H1 (cell line): ENCODE data around the gene SIPA1L3. TPM values are rescaled to one million over a fixed set of nuclear protein-coding genes. Genes with fewer than 3 reads are reported as not detected.

ENCODE experiments used
- CTCF ChIA-PET: fragments of 300-600 bp; sonication (Branson Sonifier 250); formaldehyde crosslinking; loops from one replicate; lab custom pipeline; 2021; ENCODE audit not compliant: partially characterized antibody; lab: Charles Lee
- POLR2A ChIA-PET: fragments of 300-600 bp; sonication (Branson Sonifier 250); formaldehyde crosslinking; loops from one replicate; lab custom pipeline; 2021; ENCODE audit warnings: inconsistent platforms; ENCODE audit not compliant: partially characterized antibody; lab: Charles Lee
- DNase-seq, 2 experiments: peaks; one replicate each; pipeline versions ENCODE4 v3.0.0 to v3.0.0-alpha.2; 2010 to 2022; ENCODE audit warnings: low spot score in 2 of 2, low read depth in 1 of 2, mixed read lengths in 1 of 2
- FAIRE-seq: peaks from 2 replicates; lab custom pipeline; 2011; peaks lifted over from hg19 to GRCh38; lab: Jason Lieb, UNC
- H2AFZ ChIP-seq: 2 replicates; pipeline ENCODE4 v1.8.1; 2012; ENCODE audit warnings: low read length, inconsistent platforms
- H2AK5ac ChIP-seq: 2 replicates; pipeline ENCODE4 v1.6.1; 2013; ENCODE audit warnings: low read depth, low read length
- H2BK120ac ChIP-seq: replicated peaks from 2 replicates; pipeline ENCODE3; 2013; ENCODE audit warnings: low read depth, low read length, inconsistent platforms
- H2BK12ac ChIP-seq: 2 replicates; pipeline ENCODE4 v1.6.1; 2013; ENCODE audit warnings: low read depth, low read length
- H2BK15ac ChIP-seq: 2 replicates; pipeline ENCODE4 v1.6.1; 2013; ENCODE audit warnings: low read length
- H2BK20ac ChIP-seq: 2 replicates; pipeline ENCODE4 v1.6.1; 2013; ENCODE audit warnings: low read length
- H2BK5ac ChIP-seq: 2 replicates; pipeline ENCODE4 v1.6.1; 2013; ENCODE audit warnings: low read depth, low read length
- H3K14ac ChIP-seq: 2 replicates; pipeline ENCODE4 v1.6.1; 2013; ENCODE audit warnings: inconsistent platforms; ENCODE audit not compliant: insufficient read length
- H3K18ac ChIP-seq: 2 replicates; pipeline ENCODE4 v1.6.1; 2013; ENCODE audit warnings: low read length; ENCODE audit errors: extremely low read depth
- H3K23ac ChIP-seq: 2 replicates; pipeline ENCODE4 v1.6.1; 2013; ENCODE audit warnings: inconsistent platforms; ENCODE audit not compliant: insufficient read length
- H3K23me2 ChIP-seq: 2 replicates; pipeline ENCODE4 v1.6.1; 2013; ENCODE audit warnings: low read depth, low read length
- H3K27ac ChIP-seq: 2 replicates; pipeline ENCODE4 v1.6.1; 2011; ENCODE audit warnings: low read depth, low read length, inconsistent platforms
- H3K27me3 ChIP-seq, 4 experiments: replicated peaks in 1 of 4; 1 replicate in 1 of 4; 2 replicates in 3 of 4; pipeline versions ENCODE4 v1.6.1 to v1.8.1; 2011 to 2013; ENCODE audit warnings: low read length in 3 of 4, mild to moderate bottlenecking in 3 of 4, inconsistent platforms in 2 of 4, mixed read lengths in 2 of 4, moderate library complexity in 1 of 4; ENCODE audit not compliant: control insufficient read depth in 3 of 4, insufficient read depth in 3 of 4; ENCODE audit errors: extremely low read depth in 1 of 4
- H3K36me3 ChIP-seq, 4 experiments: 2 replicates each; pipeline versions ENCODE4 v1.6.1 to v1.8.1; 2011 to 2013; ENCODE audit warnings: mild to moderate bottlenecking in 4 of 4, low read length in 3 of 4, moderate library complexity in 2 of 4, control low read depth in 1 of 4, inconsistent platforms in 1 of 4; ENCODE audit not compliant: insufficient read depth in 4 of 4, control insufficient read depth in 2 of 4
- H3K4ac ChIP-seq: replicated peaks from 2 replicates; pipeline ENCODE3; 2013; ENCODE audit warnings: low read length, low read depth, mixed read lengths, inconsistent platforms; ENCODE audit not compliant: insufficient read length
- H3K4me1 ChIP-seq, 4 experiments: replicated peaks in 1 of 4; 1 replicate in 1 of 4; 2 replicates in 3 of 4; pipeline versions ENCODE4 v1.6.1 to v1.8.1; 2011 to 2013; ENCODE audit warnings: low read length in 3 of 4, inconsistent platforms in 2 of 4, mixed read lengths in 1 of 4; ENCODE audit not compliant: insufficient read depth in 4 of 4, control insufficient read depth in 3 of 4
- H3K4me2 ChIP-seq, 2 experiments: 2 replicates each; pipeline versions ENCODE4 v1.6.1 to v1.8.1; 2011 to 2013; ENCODE audit warnings: low read depth in 2 of 2, low read length in 2 of 2, control low read depth in 1 of 2, inconsistent platforms in 1 of 2, mild to moderate bottlenecking in 1 of 2; ENCODE audit not compliant: insufficient read depth in 1 of 2
- H3K4me3 ChIP-seq, 4 experiments: fragments of 200-600, 300-600 bp in 1 of 4; sonication (generic), shearing (Covaris generic), sonication (Bioruptor Twin) in 1 of 4; 2 replicates each; pipeline versions ENCODE4 v1.5.1 to v1.8.1; 2011 to 2016; ENCODE audit warnings: low read length in 4 of 4, low read depth in 3 of 4, control low read depth in 2 of 4, inconsistent platforms in 2 of 4, mild to moderate bottlenecking in 2 of 4, mixed read lengths in 1 of 4, moderate library complexity in 1 of 4; ENCODE audit not compliant: insufficient read depth in 2 of 4; ENCODE audit errors: extremely low read depth in 1 of 4
- H3K56ac ChIP-seq: replicated peaks from 2 replicates; pipeline ENCODE3; 2013; ENCODE audit warnings: low read depth, mild to moderate bottlenecking, mixed read lengths, low read length, inconsistent platforms; ENCODE audit not compliant: insufficient read length
- H3K79me1 ChIP-seq: 2 replicates; pipeline ENCODE4 v1.6.1; 2013; ENCODE audit warnings: low read depth, low read length, control low read depth
- H3K79me2 ChIP-seq, 2 experiments: 2 replicates each; pipeline versions ENCODE4 v1.6.1 to v1.8.1; 2012 to 2013; ENCODE audit warnings: low read length in 2 of 2, mild to moderate bottlenecking in 2 of 2, inconsistent platforms in 1 of 2; ENCODE audit not compliant: insufficient read depth in 2 of 2, control insufficient read depth in 1 of 2
- H3K9ac ChIP-seq, 4 experiments: replicated peaks in 1 of 4; 1 replicate in 1 of 4; 2 replicates in 3 of 4; pipeline versions ENCODE4 v1.6.1 to v1.8.1; 2011 to 2013; ENCODE audit warnings: low read depth in 3 of 4, low read length in 3 of 4, control low read depth in 2 of 4, mild to moderate bottlenecking in 2 of 4, moderate library complexity in 2 of 4, inconsistent platforms in 1 of 4; ENCODE audit errors: extremely low read depth in 1 of 4
- H3K9me3 ChIP-seq, 2 experiments: 2 replicates each; pipeline versions ENCODE4 v1.6.1 to v1.8.1; 2012 to 2013; ENCODE audit warnings: mild to moderate bottlenecking in 2 of 2, moderate library complexity in 2 of 2, control low read depth in 1 of 2, inconsistent platforms in 1 of 2, low read depth in 1 of 2, low read length in 1 of 2, mixed read lengths in 1 of 2; ENCODE audit not compliant: insufficient read depth in 2 of 2
- H4K20me1 ChIP-seq, 2 experiments: replicated peaks in 1 of 2; 2 replicates each; pipeline versions ENCODE3 to v1.8.1; 2011 to 2013; ENCODE audit warnings: inconsistent platforms in 2 of 2, low read length in 2 of 2, mild to moderate bottlenecking in 1 of 2; ENCODE audit not compliant: insufficient read depth in 2 of 2, control insufficient read depth in 1 of 2
- H4K5ac ChIP-seq: 2 replicates; pipeline ENCODE4 v1.6.1; 2013; ENCODE audit warnings: low read length, low read depth, mixed read lengths, inconsistent platforms; ENCODE audit not compliant: insufficient read length
- H4K8ac ChIP-seq: 2 replicates; pipeline ENCODE4 v1.8.0; 2013; ENCODE audit warnings: mild to moderate bottlenecking, moderate library complexity, low read length, inconsistent platforms; ENCODE audit not compliant: insufficient read depth; ENCODE audit errors: extremely low read depth
- H4K91ac ChIP-seq: replicated peaks from 2 replicates; pipeline ENCODE3; 2013; ENCODE audit warnings: low read length, mixed read lengths, inconsistent platforms; ENCODE audit not compliant: insufficient read length
- SIN3A ChIP-seq, 2 experiments: IDR thresholded peaks in 1 of 2; conservative IDR thresholded peaks in 1 of 2; 2 replicates each; pipeline ENCODE4 v1.6.1; 2011 to 2012; ENCODE audit warnings: low read length in 2 of 2, improper control_type of control experiment in 1 of 2, low read depth in 1 of 2, mild to moderate bottlenecking in 1 of 2
- SP2 ChIP-seq: IDR thresholded peaks from 2 replicates; pipeline ENCODE4 v1.6.1; 2012; ENCODE audit warnings: mild to moderate bottlenecking, low read length, inconsistent platforms
- WGBS, 2 experiments: shearing (Covaris generic) in 1 of 2; methylation state at CpG; one replicate each; pipeline versions ENCODE4 v1.1.6 to v1.1.7; 2013 to 2015; ENCODE audit warnings: low lambda C conversion rate in 2 of 2, mixed read lengths in 2 of 2, inconsistent platforms in 1 of 2, low coverage in 1 of 2, missing lambda C conversion rate in 1 of 2; ENCODE audit not compliant: insufficient replicate concordance in 2 of 2, insufficient coverage in 1 of 2, insufficient read length in 1 of 2; ENCODE audit errors: extremely low coverage in 1 of 2, missing lambda C conversion rate in 1 of 2; 5-methylcytosine and 5-hydroxymethylcytosine counted together
- polyA plus RNA-seq, 7 experiments: library from polyadenylated mRNA; depleted of rRNA in 3 of 7; stranded (reverse) in 5 of 7; unstranded in 2 of 7; fragments of >200 nt in 5 of 7; fragments of 200-250 nt in 2 of 7; gene quantifications; 1 replicate in 5 of 7; 2 replicates in 1 of 7; 4 replicates in 1 of 7; pipeline versions ENCODE4 v1.2.1 to v1.2.3, GENCODE V29; 2011 to 2013; ENCODE audit warnings: missing spikeins in 2 of 7, mixed read lengths in 2 of 7
- total RNA-seq: library from RNA; stranded (reverse); fragmentation: NEBNext Ultra II Directional; extraction: Animal tissue kit (Norgen Biotek cat#: 25700); gene quantifications from 2 replicates; pipeline ENCODE4 v1.2.1, GENCODE V29; 2021

SIPA1L3 gene
- total and polyA plus RNA-seq, 2 of the 8 experiments (the other 6 are each of a cell fraction or from before 2014, with no cell fraction given), result 15.0 to 54.9 TPM

- H3K9me3 ChIP-seq, result no peaks in the 10 kb centered on the region
- no peak overlapping the region for H3K18ac ChIP-seq
- H3K14ac ChIP-seq, result no peak overlapping the region
- no peak overlapping the region for H4K91ac ChIP-seq
- H4K20me1 ChIP-seq, result peaks cover 2 to 5% of the 10 kb centered on the region in 2 experiments
- H3K4me3 ChIP-seq, result no peak overlapping the region
- peak overlapping the region; percentile 28; the same call in 1 of the 2 replicates for H3K27ac ChIP-seq
- no peak overlapping the region for H2AK5ac ChIP-seq
- ChIA-PET CTCF (interaction anchor here (0.9 kb wide), 1 partner anchor 49 kb away, joined by 3 read pairs; no protein-coding TSS in a partner anchor), POLR2A (no interaction called here)
- H2BK5ac ChIP-seq, result peak overlapping the region; percentile 67; the same call in 1 of the 2 replicates
- no peak overlapping the region for H3K56ac ChIP-seq
- H2BK12ac ChIP-seq, result no peak overlapping the region
- peaks cover 0 to 47% of the 10 kb centered on the region in 2 experiments; a peak in 2 of 4 replicates for H3K79me2 ChIP-seq
- no peak for DNase-seq
- H3K79me1 ChIP-seq, result peaks cover 11% of the 10 kb centered on the region; the same call in 1 of the 2 replicates
- H3K9ac ChIP-seq, result no peak overlapping the region
- no peak for FAIRE-seq
- no peak overlapping the region for H3K23ac ChIP-seq
- peak overlapping the region; percentile 72; the same call in 1 of the 2 replicates for H4K8ac ChIP-seq
- H3K4me2 ChIP-seq, result no peak overlapping the region
- H2BK20ac ChIP-seq, result no peak overlapping the region
- no peak overlapping the region for H2BK120ac ChIP-seq
- no peak overlapping the region for H3K4ac ChIP-seq
- H3K27me3 ChIP-seq, result no peaks in the 10 kb centered on the region
- H2BK15ac ChIP-seq, result no peak overlapping the region
- peaks cover 0 to 6% (median 1%) of the 10 kb centered on the region in 4 experiments; a peak in 1 of 7 replicates for H3K4me1 ChIP-seq
- no peaks in the 10 kb centered on the region; a peak in 2 of 8 replicates for H3K36me3 ChIP-seq
- no peaks in the 10 kb centered on the region for H3K23me2 ChIP-seq
- WGBS, 2 experiments, result 91% methylated on average over 13 of the region's 13 CpGs; no CpG with 5 or more reads in 1 of the 2 experiments
- peak overlapping the region; percentile 41 for H4K5ac ChIP-seq
- no peak overlapping the region for H2AFZ ChIP-seq
- TF ChIP-seq SP2 (no peak), SIN3A (conservative IDR thresholded peaks at IDR 0.05 in 1 of 2, IDR thresholded peaks at IDR 0.05 in 1 of 2; ENCODE audit: low read depth in 1 of 2, low read length in 2 of 2) (no peak)
These were observed 72.6 kb downstream of the SIPA1L3 start for GRCh38 chr19:37979547-37980082.
